HepG2 (cell line): ENCODE data around the gene GTF2F2. TPM values are rescaled to one million over a fixed set of nuclear protein-coding genes. Genes with fewer than 3 reads are reported as not detected.

Source experiments
- AKAP8 ChIP-seq: sonication (generic); formaldehyde crosslinking; IDR thresholded peaks from 2 replicates; pipeline ENCODE4 v1.5.1; 2020; ENCODE audit warnings: mild to moderate bottlenecking, missing genetic modification reagents
- ATF1 ChIP-seq: IDR thresholded peaks from 2 replicates; pipeline ENCODE4 v1.6.1; 2016; ENCODE audit warnings: mild to moderate bottlenecking, control low read depth
- CBX5 ChIP-seq: sonication (generic); formaldehyde crosslinking; IDR thresholded peaks from 2 replicates; pipeline ENCODE4 v1.4.0; 2020; ENCODE audit warnings: missing genetic modification reagents, borderline replicate concordance
- HNRNPUL1 ChIP-seq: fragments of 200-400 bp; formaldehyde crosslinking; IDR thresholded peaks from 2 replicates; pipeline ENCODE4 v1.6.1; 2017; ENCODE audit warnings: low read depth, mild to moderate bottlenecking, low read length, moderate library complexity
- MLX ChIP-seq: IDR thresholded peaks from 2 replicates; pipeline ENCODE4 v1.6.1; 2016
- NFE2 ChIP-seq: sonication (generic); formaldehyde crosslinking; IDR thresholded peaks from 2 replicates; pipeline ENCODE4 v1.4.0; 2020; ENCODE audit warnings: missing genetic modification reagents
- PHF21A ChIP-seq: sonication (generic); formaldehyde crosslinking; IDR thresholded peaks from 2 replicates; pipeline ENCODE4 v1.5.0; 2020; ENCODE audit warnings: mild to moderate bottlenecking, missing genetic modification reagents
- PHF8 ChIP-seq: sonication (generic); formaldehyde crosslinking; IDR thresholded peaks from 2 replicates; pipeline ENCODE4 v1.5.0; 2020; ENCODE audit warnings: missing genetic modification reagents
- PRDM10 ChIP-seq: sonication (generic); formaldehyde crosslinking; IDR thresholded peaks from 2 replicates; pipeline ENCODE4 v1.4.0; 2020; ENCODE audit warnings: low read depth, missing genetic modification reagents
- U2AF1 ChIP-seq: fragments of 200-400 bp; formaldehyde crosslinking; optimal IDR thresholded peaks from 2 replicates; pipeline ENCODE3; 2017; ENCODE audit warnings: mild to moderate bottlenecking, low read depth, low read length
- ZBTB40 ChIP-seq, 2 experiments: fragments of 450-650 bp in 1 of 2; sonication (generic) in 1 of 2; formaldehyde crosslinking in 1 of 2; IDR thresholded peaks; 2 replicates each; pipeline versions ENCODE4 v1.6.1 to v1.8.0; 2016 to 2022; ENCODE audit warnings: antibody characterized with exemption in 1 of 2, mild to moderate bottlenecking in 1 of 2, missing genetic modification reagents in 1 of 2
- ZMYM4 ChIP-seq: sonication (generic); formaldehyde crosslinking; IDR thresholded peaks from 2 replicates; pipeline ENCODE4 v1.8.1; 2023; ENCODE audit warnings: mild to moderate bottlenecking, missing genetic modification reagents
- ZNF547 ChIP-seq: sonication (generic); formaldehyde crosslinking; IDR thresholded peaks from 2 replicates; pipeline ENCODE4 v1.5.1; 2020; ENCODE audit warnings: mild to moderate bottlenecking, missing genetic modification reagents
- ZNF670 ChIP-seq: sonication (generic); formaldehyde crosslinking; IDR thresholded peaks from 2 replicates; pipeline ENCODE4 v1.8.0; 2022; ENCODE audit warnings: mild to moderate bottlenecking, missing genetic modification reagents, borderline replicate concordance
- ZNF678 ChIP-seq: sonication (generic); formaldehyde crosslinking; IDR thresholded peaks from 2 replicates; pipeline ENCODE4 v1.4.0; 2020; ENCODE audit warnings: mild to moderate bottlenecking, missing genetic modification reagents
- polyA plus RNA-seq, 8 experiments: library from polyadenylated mRNA; depleted of rRNA in 3 of 8; stranded (reverse) in 7 of 8; unstranded in 1 of 8; fragments of >200 nt; fragmentation: Illumina TruSeq in 4 of 8; extraction: Trizol in 4 of 8; gene quantifications; 2 replicates each; pipeline versions ENCODE4 v1.2.1 to v1.2.3, GENCODE V29; 2011 to 2016; ENCODE audit warnings: low read depth in 4 of 8, missing spikeins in 1 of 8, mixed read lengths in 1 of 8; ENCODE audit not compliant: insufficient read depth in 1 of 8
- total RNA-seq, 5 experiments: library from RNA; depleted of rRNA; stranded (reverse); fragments of >200 nt; fragmentation: Illumina TruSeq; extraction: Trizol; gene quantifications; 2 replicates each; pipeline ENCODE4 v1.2.3, GENCODE V29; 2016; ENCODE audit warnings: low read depth in 1 of 5

Gene GTF2F2
- total and polyA plus RNA-seq, 2 of the 13 experiments (the other 11 are each of a cell fraction or from before 2014, with no cell fraction given): 10.6 to 32.8 TPM

- TF ChIP-seq ZNF547 (peak; percentile 58; the same call in 1 of the 2 replicates), ATF1 (CRISPR knock-in tag) (peak; percentile 97), ZNF678 (CRISPR knock-in tag) (0 out of 2 replicates have a peak, but pooled peaks have one; percentile 71), PRDM10 (CRISPR knock-in tag) (0 out of 2 replicates have a peak, but pooled peaks have one; percentile 22), ZBTB40 (IDR thresholded peaks at IDR 0.05) (no peak), ZBTB40 (CRISPR knock-in tag; IDR thresholded peaks at IDR 0.05) (peak; percentile 69), NFE2 (CRISPR knock-in tag) (no peak), HNRNPUL1 (no peak), U2AF1 (no peak), PHF21A (CRISPR knock-in tag) (peak; percentile 52; the same call in 1 of the 2 replicates), ZNF670 (CRISPR knock-in tag) (no peak), MLX (CRISPR knock-in tag) (no peak), CBX5 (CRISPR knock-in tag) (peak; percentile 73; the same call in 1 of the 2 replicates), AKAP8 (CRISPR knock-in tag) (no peak), ZMYM4 (peak; percentile 99), PHF8 (CRISPR knock-in tag) (peak; percentile 82)
These were observed at the start of gene GTF2F2 (continued) for GRCh38 chr13:45119991-45120864.
